Fibroblast of lung (primary cell): ENCODE data around the gene SPNS1. TPM values are rescaled to one million over a fixed set of nuclear protein-coding genes. Genes with fewer than 3 reads are reported as not detected.

Experiments
- DNase-seq, 2 donors: peaks; one replicate each; pipeline versions ENCODE4 v3.0.0 to v3.0.0-alpha.2; 2010; ENCODE audit warnings: low read depth in 2 of 2
- H2AFZ ChIP-seq: 2 replicates; pipeline ENCODE4 v1.5.1; 2012; ENCODE audit warnings: low read length, control low read depth, inconsistent platforms
- H3K27ac ChIP-seq: 2 replicates; pipeline ENCODE4 v1.5.1; 2011; ENCODE audit warnings: low read length, control low read depth; ENCODE audit not compliant: insufficient read depth
- H3K27me3 ChIP-seq: 2 replicates; pipeline ENCODE4 v1.5.1; 2011; ENCODE audit warnings: mild to moderate bottlenecking, low read length; ENCODE audit not compliant: control insufficient read depth, insufficient read depth
- H3K36me3 ChIP-seq: 2 replicates; pipeline ENCODE4 v1.5.1; 2011; ENCODE audit warnings: low read length; ENCODE audit not compliant: control insufficient read depth, insufficient read depth
- H3K4me1 ChIP-seq: 2 replicates; pipeline ENCODE4 v1.5.1; 2011; ENCODE audit warnings: low read length; ENCODE audit not compliant: control insufficient read depth, insufficient read depth; ENCODE audit errors: extremely low read depth
- H3K4me2 ChIP-seq: 2 replicates; pipeline ENCODE4 v1.5.1; 2011; ENCODE audit warnings: low read length, control low read depth; ENCODE audit not compliant: insufficient read depth; ENCODE audit errors: extremely low read depth
- H3K4me3 ChIP-seq, 4 experiments: fragments of 200-600 bp in 1 of 4; sonication (generic) in 1 of 4; replicated peaks in 1 of 4; 2 replicates each; pipeline ENCODE4 v1.5.1; 2011 to 2016; ENCODE audit warnings: low read length in 4 of 4, low read depth in 3 of 4, mild to moderate bottlenecking in 3 of 4, control low read depth in 2 of 4, inconsistent platforms in 1 of 4, mixed read lengths in 1 of 4; ENCODE audit not compliant: insufficient read depth in 1 of 4; ENCODE audit errors: control extremely low read depth in 1 of 4
- H3K79me2 ChIP-seq: 2 replicates; pipeline ENCODE4 v1.5.1; 2012; ENCODE audit warnings: mild to moderate bottlenecking, low read length, inconsistent platforms; ENCODE audit not compliant: control insufficient read depth, insufficient read depth
- H3K9ac ChIP-seq: 2 replicates; pipeline ENCODE4 v1.5.1; 2011; ENCODE audit warnings: mild to moderate bottlenecking, low read length, control low read depth; ENCODE audit not compliant: insufficient read depth
- H3K9me3 ChIP-seq: 2 replicates; pipeline ENCODE4 v1.5.1; 2012; ENCODE audit warnings: low read depth, low read length; ENCODE audit not compliant: control insufficient read depth, insufficient read depth
- H4K20me1 ChIP-seq: 2 replicates; pipeline ENCODE4 v1.5.1; 2011; ENCODE audit warnings: low read length; ENCODE audit not compliant: control insufficient read depth, insufficient read depth; ENCODE audit errors: extremely low read depth
- CTCF ChIP-seq, 2 donors: IDR thresholded peaks in 1 of 2; conservative IDR thresholded peaks in 1 of 2; 1 replicate in 1 of 2; 2 replicates in 1 of 2; pipeline ENCODE4 v1.5.1; 2011 to 2012; ENCODE audit warnings: low read length in 2 of 2, control low read depth in 1 of 2, inconsistent platforms in 1 of 2, low read depth in 1 of 2, mild to moderate bottlenecking in 1 of 2
- EZH2 ChIP-seq: IDR thresholded peaks from 2 replicates; pipeline ENCODE4 v1.5.1; 2012; ENCODE audit warnings: low read length, control low read depth, mild to moderate bottlenecking; ENCODE audit errors: missing control alignments
- polyA plus RNA-seq, 2 donors: library from polyadenylated mRNA; depleted of rRNA in 1 of 2; stranded (reverse) in 1 of 2; unstranded in 1 of 2; fragments of >200 nt; gene quantifications; 2 replicates each; pipeline ENCODE4 v1.2.1, GENCODE V29; 2011 to 2012; ENCODE audit warnings: missing spikeins in 1 of 2
- total RNA-seq: library from RNA; depleted of rRNA; stranded (reverse); fragments of >200 nt; gene quantifications from 2 replicates; pipeline ENCODE4 v1.2.1, GENCODE V29; 2014

The SPNS1 gene
- total and polyA plus RNA-seq, 2 donors (not counting 1 experiment from before 2014, with no cell fraction given): 19.5 to 27.1 TPM

- Histone ChIP-seq H3K27me3 (no peaks in the 10 kb centered on the region), H3K36me3 (no peaks in the 10 kb centered on the region), H2AFZ (no peak overlapping the region), H4K20me1 (no peaks in the 10 kb centered on the region), H3K9ac (no peak overlapping the region), H3K9me3 (no peaks in the 10 kb centered on the region), H3K4me1 (no peaks in the 10 kb centered on the region), H3K27ac (no peak overlapping the region), H3K4me3 (no peak overlapping the region), H3K79me2 (no peaks in the 10 kb centered on the region), H3K4me2 (no peak overlapping the region)
- no peak for DNase-seq
- TF ChIP-seq CTCF (conservative IDR thresholded peaks at IDR 0.05 in 1 of 2, IDR thresholded peaks at IDR 0.05 in 1 of 2; ENCODE audit: low read depth in 1 of 2, low read length in 2 of 2) (no peak), EZH2 (no peak)
These were observed 17.1 kb downstream of the SPNS1 start for GRCh38 chr16:28991687-28992086.

GRCh38 chr16:28992496-28992895 is 17.9 kb downstream of the SPNS1 start:
- H3K27me3 ChIP-seq: no peaks in the 10 kb centered on the region
- H3K9ac ChIP-seq: no peak overlapping the region
- no peak overlapping the region for H2AFZ ChIP-seq
- no peak for TF ChIP-seq CTCF (conservative IDR thresholded peaks at IDR 0.05 in 1 of 2, IDR thresholded peaks at IDR 0.05 in 1 of 2; ENCODE audit: low read depth in 1 of 2, low read length in 2 of 2)
- no peak for TF ChIP-seq EZH2
- no peaks in the 10 kb centered on the region for H4K20me1 ChIP-seq
- no peaks in the 10 kb centered on the region for H3K4me1 ChIP-seq
- no peaks in the 10 kb centered on the region for H3K9me3 ChIP-seq
- DNase-seq: no peak
- H3K36me3 ChIP-seq: no peaks in the 10 kb centered on the region
- H3K79me2 ChIP-seq: no peaks in the 10 kb centered on the region
- no peak overlapping the region for H3K4me2 ChIP-seq
- no peak overlapping the region for H3K27ac ChIP-seq
- H3K4me3 ChIP-seq: no peak overlapping the region

GRCh38 chr16:28998837-28999236 is 24.3 kb downstream of the SPNS1 start:
- no peak overlapping the region for H3K27ac ChIP-seq
- H3K36me3 ChIP-seq: no peaks in the 10 kb centered on the region
- no peaks in the 10 kb centered on the region for H3K9me3 ChIP-seq
- no peaks in the 10 kb centered on the region for H4K20me1 ChIP-seq
- H3K4me1 ChIP-seq: no peaks in the 10 kb centered on the region
- H3K9ac ChIP-seq: no peak overlapping the region
- no peaks in the 10 kb centered on the region for H3K27me3 ChIP-seq
- H2AFZ ChIP-seq: no peak overlapping the region
- H3K4me3 ChIP-seq: no peak overlapping the region
- H3K4me2 ChIP-seq: no peak overlapping the region
- H3K79me2 ChIP-seq: no peaks in the 10 kb centered on the region
- no peak for TF ChIP-seq CTCF (conservative IDR thresholded peaks at IDR 0.05 in 1 of 2, IDR thresholded peaks at IDR 0.05 in 1 of 2; ENCODE audit: low read depth in 1 of 2, low read length in 2 of 2)
- no peak for TF ChIP-seq EZH2
- no peak for DNase-seq
